ENCODE measurements around the gene CDCP2.

CDCP2 gene

DNA sequence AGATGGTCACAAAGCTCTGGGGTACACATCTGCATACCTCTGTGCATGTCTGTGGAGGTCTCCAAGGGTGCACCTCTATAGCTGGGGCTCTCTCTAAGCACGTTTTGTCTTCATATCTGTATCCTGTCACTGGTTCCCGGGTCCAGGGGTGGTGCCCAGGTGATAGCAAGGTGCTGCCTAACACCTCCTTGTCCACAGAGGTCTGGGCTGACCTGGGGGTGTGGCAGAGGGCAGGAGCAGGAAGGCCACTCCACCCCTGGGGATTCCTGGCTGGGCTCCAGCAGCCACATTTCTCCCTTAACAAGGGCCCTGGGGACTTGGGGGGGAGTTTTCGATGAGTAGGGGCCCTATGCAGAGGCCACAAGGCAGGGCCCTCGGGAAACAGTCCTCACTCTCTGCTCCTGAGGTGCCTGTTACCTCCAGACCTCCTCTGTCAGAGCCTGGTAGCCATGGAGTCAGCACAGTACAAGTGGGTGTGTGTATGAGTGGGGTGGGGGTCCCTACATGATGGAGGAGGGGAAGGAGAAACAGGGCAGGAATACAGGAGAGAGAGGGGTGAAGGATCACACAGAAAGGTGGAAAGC lies 7.0 kb upstream of the CDCP2 start:
- Mint-ChIP-seq H3K4me3 (no peak overlapping the region), H3K36me3 (ENCODE audit: low read depth) (no peaks in the 10 kb centered on the region), H3K27me3 (ENCODE audit: low read depth) (no peaks in the 10 kb centered on the region), H3K4me1 (ENCODE audit: low read depth) (no peaks in the 10 kb centered on the region), H3K9me3 (no peaks in the 10 kb centered on the region), H3K27ac (no peak overlapping the region)

DNA sequence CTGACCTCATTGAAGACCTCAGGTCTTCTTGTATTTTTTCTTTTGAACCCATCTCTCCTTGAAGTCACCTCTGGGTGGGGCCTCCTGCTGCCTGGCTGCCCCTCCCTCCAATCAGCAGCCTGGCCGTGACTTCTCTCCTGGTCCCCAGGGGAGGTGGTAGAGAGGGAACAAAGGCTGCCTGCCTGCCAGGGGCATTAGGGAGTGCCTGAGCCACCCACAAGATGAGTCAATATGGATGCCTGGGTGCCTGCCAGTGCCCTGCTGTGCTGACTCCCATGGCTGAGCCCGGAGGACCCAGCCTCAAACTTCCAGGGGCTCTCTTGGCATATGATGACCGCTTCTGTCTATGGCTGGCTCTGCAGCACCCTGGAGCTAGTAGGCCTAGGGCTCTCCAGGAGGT lies 5.3 kb upstream of the CDCP2 start:
- H3K4me3 Mint-ChIP-seq = no peak overlapping the region
- H3K27ac Mint-ChIP-seq = no peak overlapping the region
- no peaks in the 10 kb centered on the region for H3K4me1 Mint-ChIP-seq (ENCODE audit: low read depth)
- no peaks in the 10 kb centered on the region for H3K36me3 Mint-ChIP-seq (ENCODE audit: low read depth)
- no peaks in the 10 kb centered on the region for H3K27me3 Mint-ChIP-seq (ENCODE audit: low read depth)
- no peaks in the 10 kb centered on the region for H3K9me3 Mint-ChIP-seq

DNA sequence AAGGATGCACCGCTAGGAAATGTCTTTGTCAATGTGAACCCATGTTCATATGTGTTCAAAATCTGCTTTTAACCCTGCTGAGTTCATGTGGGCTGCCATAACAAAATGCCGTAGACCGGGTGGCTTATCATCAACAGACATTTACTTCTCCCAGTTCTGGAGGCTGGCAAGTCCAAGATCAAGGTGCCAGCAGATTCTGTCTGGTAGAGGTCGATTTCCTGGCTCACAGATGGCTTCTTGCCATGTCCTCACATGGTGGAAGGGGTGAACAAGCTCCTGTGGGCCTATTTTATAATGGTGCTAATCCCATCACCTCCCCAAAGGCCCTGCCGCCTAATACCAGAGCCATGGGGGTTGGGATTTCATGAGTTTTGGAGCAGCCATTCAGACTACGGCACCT lies 4.6 kb upstream of the CDCP2 start:
- no peak overlapping the region for H3K4me3 Mint-ChIP-seq
- H3K27me3 Mint-ChIP-seq (ENCODE audit: low read depth) = no peaks in the 10 kb centered on the region
- no peaks in the 10 kb centered on the region for H3K4me1 Mint-ChIP-seq (ENCODE audit: low read depth)
- no peak overlapping the region for H3K27ac Mint-ChIP-seq
- H3K9me3 Mint-ChIP-seq = no peaks in the 10 kb centered on the region
- no peaks in the 10 kb centered on the region for H3K36me3 Mint-ChIP-seq (ENCODE audit: low read depth)

DNA sequence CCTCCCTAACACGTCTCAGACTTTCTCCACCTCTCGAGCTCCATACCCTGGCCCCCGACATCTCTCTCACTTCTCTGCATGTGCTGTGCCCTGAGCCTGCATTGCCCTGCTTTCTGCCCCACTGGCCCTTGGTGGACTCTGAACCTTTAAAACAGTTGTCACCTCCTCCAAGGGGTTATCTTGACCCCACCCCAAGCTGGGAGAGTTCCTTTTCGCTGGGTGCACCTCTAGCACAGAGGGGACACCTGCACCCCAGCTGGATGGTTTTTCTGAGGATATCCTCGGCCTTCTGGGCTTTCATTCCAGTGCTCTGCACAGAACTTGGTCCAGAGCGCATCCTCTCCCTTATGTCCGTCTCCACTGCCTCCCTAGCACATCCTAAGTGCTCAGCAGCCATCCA lies 4.2 kb upstream of the CDCP2 start:
- Mint-ChIP-seq H3K9me3 (no peaks in the 10 kb centered on the region), H3K27me3 (ENCODE audit: low read depth) (no peaks in the 10 kb centered on the region), H3K4me3 (no peak overlapping the region)

DNA sequence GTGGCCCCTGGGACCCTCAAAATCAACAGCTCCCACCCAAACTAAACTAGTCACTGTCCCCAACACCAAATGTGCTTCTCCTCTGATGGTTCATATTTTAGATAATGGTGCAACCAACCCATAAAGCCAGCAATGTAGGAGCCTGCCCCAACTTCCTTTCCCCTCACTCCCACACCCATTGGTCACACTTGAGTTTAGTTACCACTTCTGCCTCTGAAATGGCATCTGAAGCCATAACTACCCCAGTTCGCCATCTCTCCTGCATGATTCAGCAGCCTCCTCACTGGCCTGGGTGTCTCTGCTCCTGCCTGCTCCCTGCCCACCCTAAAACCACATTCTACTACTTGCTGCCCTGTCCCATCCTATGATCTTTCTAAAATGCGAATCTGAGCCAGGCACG lies 3.4 kb upstream of the CDCP2 start:
- Mint-ChIP-seq H3K36me3 (ENCODE audit: low read depth) (no peaks in the 10 kb centered on the region), H3K9me3 (no peaks in the 10 kb centered on the region), H3K27ac (no peak overlapping the region), H3K27me3 (ENCODE audit: low read depth) (no peaks in the 10 kb centered on the region), H3K4me1 (ENCODE audit: low read depth) (no peaks in the 10 kb centered on the region), H3K4me3 (no peak overlapping the region)

More for the DNA sequence above, 4.2 kb upstream of the CDCP2 start:
- no peaks in the 10 kb centered on the region for H3K4me1 Mint-ChIP-seq (ENCODE audit: low read depth)
- H3K36me3 Mint-ChIP-seq (ENCODE audit: low read depth) = no peaks in the 10 kb centered on the region
- no peak overlapping the region for H3K27ac Mint-ChIP-seq

DNA sequence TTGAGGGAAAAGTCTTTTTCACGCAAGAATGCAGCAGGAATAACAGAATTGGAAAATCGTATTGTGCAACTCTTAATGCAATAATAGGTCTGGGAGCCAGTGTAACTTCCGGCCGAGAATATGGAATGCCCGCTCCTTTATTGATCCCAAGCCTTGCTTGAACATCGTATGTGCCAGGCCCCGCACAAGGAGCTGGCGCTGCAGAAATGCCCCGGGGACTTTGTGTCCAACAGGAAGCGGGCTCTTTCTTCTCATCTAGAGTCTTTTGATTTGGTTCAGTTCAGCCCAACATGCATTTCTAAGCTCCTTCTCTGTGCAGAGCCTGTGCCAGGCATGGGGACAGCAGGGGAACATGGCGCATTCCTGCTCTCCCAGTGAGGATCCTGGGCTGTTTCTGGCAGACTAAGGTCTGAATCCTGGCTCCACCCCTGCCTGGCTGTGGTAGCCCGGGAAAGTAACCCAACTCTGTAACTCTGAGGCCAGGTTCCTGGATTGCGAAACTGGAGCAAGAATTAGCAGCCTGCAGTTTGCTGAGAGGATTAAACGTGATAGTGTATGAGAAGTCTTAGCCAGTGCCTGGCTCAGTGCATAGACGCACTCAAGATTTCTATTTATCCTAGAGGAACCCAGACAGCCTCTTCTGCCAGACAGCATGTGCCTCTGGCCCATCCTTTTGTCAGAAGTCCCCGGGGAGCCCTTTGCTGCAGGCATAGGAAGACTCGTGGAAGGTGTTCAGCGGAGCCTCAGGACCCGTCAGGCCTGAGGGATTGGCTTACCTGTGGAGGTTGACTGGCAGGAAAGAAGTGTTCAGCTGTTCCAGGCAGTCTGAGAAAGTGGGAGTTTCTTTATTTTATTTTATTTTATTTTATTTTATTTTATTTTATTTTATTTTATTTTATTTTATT lies 987 bp upstream of the CDCP2 start:
- Mint-ChIP-seq H3K4me1 (ENCODE audit: low read depth) (no peaks in the 10 kb centered on the region), H3K27ac (no peak overlapping the region), H3K9me3 (no peaks in the 10 kb centered on the region), H3K4me3 (no peak overlapping the region), H3K36me3 (ENCODE audit: low read depth) (no peaks in the 10 kb centered on the region), H3K27me3 (ENCODE audit: low read depth) (no peaks in the 10 kb centered on the region)

DNA sequence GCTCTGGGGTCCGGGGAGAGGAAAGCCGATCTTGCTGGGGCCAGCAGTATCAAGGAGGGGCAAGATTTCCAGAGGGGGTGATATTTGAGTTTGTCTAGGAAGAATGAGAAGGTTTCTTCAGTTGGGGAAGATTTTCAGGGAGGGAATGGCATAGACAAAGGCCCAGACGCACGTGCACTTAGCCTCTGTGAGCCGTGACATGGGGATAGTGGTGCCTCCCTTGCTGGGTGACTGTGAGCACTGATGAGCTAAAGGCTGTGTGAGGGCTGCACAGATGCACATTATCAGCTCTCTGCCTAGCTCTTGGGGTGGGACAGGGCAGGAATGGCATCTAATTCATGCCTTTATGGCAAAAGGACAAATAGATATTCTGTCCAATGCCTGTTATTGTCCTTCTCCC lies 1.8 kb downstream of the CDCP2 start:
- Mint-ChIP-seq H3K4me3 (no peak overlapping the region), H3K9me3 (no peaks in the 10 kb centered on the region), H3K36me3 (ENCODE audit: low read depth) (no peaks in the 10 kb centered on the region), H3K27me3 (ENCODE audit: low read depth) (peaks cover 3% of the 10 kb centered on the region), H3K27ac (no peak overlapping the region), H3K4me1 (ENCODE audit: low read depth) (no peaks in the 10 kb centered on the region)

DNA sequence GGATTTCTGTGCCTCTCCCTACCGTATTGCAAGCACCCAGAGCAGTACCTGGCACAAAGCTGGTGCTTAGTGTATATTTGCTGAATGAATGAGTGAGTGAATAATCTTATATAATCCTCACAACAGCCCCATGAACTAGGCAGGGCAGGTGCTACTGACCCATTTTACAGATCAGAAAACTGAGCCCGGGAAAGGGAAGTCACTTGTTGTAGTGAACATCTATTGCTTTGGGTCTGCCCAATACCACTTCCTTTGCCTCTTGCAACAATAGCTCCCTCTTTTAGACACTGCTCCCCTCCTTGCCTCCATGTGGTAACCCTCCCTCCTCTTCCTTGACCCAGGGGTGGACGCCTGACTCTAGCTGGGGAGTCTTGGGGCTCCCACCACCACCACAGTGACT lies 3.1 kb downstream of the CDCP2 start:
- no peaks in the 10 kb centered on the region for H3K36me3 Mint-ChIP-seq (ENCODE audit: low read depth)
- H3K4me1 Mint-ChIP-seq (ENCODE audit: low read depth) = no peaks in the 10 kb centered on the region
- no peaks in the 10 kb centered on the region for H3K9me3 Mint-ChIP-seq
- H3K4me3 Mint-ChIP-seq = no peak overlapping the region
- H3K27ac Mint-ChIP-seq = no peak overlapping the region
- peaks cover 3% of the 10 kb centered on the region for H3K27me3 Mint-ChIP-seq (ENCODE audit: low read depth)

DNA sequence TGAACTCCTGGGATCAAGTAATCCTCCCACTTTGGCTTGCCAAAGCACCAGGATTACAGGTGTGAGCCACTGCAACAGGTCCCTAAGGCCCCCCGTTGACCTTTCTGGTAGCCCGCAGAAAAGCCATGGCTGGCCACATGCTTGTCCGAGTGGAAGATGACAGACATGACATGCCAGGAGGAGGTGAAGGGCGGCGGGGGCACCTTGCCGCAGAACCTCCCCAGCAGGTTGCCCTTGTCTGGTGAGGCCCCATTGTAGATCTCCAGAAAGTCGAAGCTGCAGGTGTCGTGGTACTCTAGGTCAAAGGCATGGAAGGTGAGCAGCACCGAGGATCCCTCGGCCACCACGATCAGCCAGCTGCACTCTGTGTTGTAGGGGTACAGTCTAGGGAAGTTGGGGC lies 8.4 kb downstream of the CDCP2 start:
- H3K4me3 Mint-ChIP-seq = no peak overlapping the region
- no peaks in the 10 kb centered on the region for H3K4me1 Mint-ChIP-seq (ENCODE audit: low read depth)
- H3K27ac Mint-ChIP-seq = no peak overlapping the region
- no peaks in the 10 kb centered on the region for H3K9me3 Mint-ChIP-seq
- no peaks in the 10 kb centered on the region for H3K36me3 Mint-ChIP-seq (ENCODE audit: low read depth)
- peaks cover 3% of the 10 kb centered on the region for H3K27me3 Mint-ChIP-seq (ENCODE audit: low read depth)

DNA sequence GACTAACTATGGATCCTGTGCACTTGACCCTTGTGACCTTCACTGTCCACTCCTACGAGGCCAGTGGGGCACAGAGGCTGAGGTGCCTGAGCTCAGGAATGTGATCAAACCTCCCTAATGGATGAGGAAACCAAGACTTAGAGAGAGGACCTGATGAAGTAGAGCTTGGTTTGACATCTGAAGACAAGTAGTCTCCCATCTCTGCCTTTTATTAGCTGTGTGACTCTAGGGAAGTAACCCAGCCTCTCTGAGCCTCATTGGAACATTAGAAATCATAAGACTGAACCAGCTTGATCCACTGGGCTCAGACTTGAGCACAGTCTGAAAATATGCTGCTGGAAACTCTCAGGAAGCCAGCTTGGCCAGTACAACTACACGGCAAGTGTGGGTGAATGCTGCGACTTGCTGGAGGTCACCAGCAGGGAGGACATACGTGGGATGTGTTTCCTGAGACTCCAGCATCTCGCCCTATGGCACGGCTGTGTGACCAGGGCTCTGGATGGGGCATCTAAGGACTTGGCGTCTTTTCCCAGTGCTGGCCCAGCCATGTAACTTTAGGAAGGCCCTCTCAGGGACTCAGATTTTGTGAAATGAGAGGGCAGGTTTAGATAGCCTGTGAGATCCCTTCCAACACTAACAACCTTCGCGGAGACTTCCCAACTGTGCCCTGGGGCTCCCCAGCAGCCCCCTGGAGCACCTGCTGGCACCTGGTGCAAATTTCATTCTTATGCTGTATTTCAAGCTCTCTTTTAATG lies 10.5 kb downstream of the CDCP2 start:
- Mint-ChIP-seq H3K4me3 (no peak overlapping the region), H3K27ac (no peak overlapping the region), H3K4me1 (ENCODE audit: low read depth) (no peaks in the 10 kb centered on the region), H3K27me3 (ENCODE audit: low read depth) (no peaks in the 10 kb centered on the region), H3K9me3 (no peaks in the 10 kb centered on the region), H3K36me3 (ENCODE audit: low read depth) (no peaks in the 10 kb centered on the region)

DNA sequence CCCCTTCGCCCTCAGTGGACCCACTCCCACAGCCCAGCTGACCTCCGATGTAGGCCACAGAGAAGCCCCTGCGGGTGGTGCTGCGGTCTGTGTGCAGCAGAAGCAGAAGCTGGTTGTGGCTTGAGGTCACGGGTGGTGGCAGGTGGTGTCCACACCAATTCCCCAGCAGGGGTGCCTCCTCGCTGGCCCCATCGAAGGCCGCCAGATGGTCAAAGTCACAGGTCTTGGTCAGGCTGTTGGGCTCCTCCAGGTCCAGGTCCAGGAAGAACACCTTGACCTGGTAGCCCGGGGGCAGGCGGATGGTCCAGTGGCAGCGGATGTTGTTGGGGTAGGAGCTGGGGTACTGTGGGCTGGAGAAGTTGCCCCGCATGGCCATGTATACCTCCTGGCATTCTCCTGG lies 13.1 kb downstream of the CDCP2 start:
- Mint-ChIP-seq H3K4me1 (ENCODE audit: low read depth) (no peaks in the 10 kb centered on the region), H3K4me3 (no peak overlapping the region)

DNA sequence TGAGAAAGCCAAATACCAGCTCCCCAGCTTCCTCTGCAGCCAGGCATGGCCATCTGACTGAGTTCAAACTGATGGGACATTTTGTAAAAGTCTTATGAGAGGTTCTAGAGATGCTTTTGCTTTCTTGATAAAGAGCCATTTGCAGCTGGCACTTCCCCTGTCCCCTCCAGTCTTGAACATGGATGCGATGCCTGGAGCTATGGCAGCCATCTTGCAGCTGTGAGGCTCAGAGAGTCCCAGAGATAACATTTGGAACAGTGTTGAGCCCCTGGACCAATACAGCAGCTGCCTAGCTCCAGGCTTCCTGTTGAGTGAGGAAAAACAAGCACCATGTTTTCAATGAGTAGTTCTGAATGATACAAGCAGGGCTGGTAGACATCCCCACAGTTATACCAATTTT lies 13.8 kb downstream of the CDCP2 start:
- Mint-ChIP-seq H3K27ac (no peak overlapping the region), H3K36me3 (ENCODE audit: low read depth) (no peaks in the 10 kb centered on the region), H3K4me3 (no peak overlapping the region), H3K4me1 (ENCODE audit: low read depth) (no peaks in the 10 kb centered on the region), H3K27me3 (ENCODE audit: low read depth) (no peaks in the 10 kb centered on the region), H3K9me3 (no peaks in the 10 kb centered on the region)

More for the DNA sequence above, 13.1 kb downstream of the CDCP2 start:
- Mint-ChIP-seq H3K27me3 (ENCODE audit: low read depth) (no peaks in the 10 kb centered on the region), H3K27ac (no peak overlapping the region), H3K9me3 (no peaks in the 10 kb centered on the region), H3K36me3 (ENCODE audit: low read depth) (no peaks in the 10 kb centered on the region)

DNA sequence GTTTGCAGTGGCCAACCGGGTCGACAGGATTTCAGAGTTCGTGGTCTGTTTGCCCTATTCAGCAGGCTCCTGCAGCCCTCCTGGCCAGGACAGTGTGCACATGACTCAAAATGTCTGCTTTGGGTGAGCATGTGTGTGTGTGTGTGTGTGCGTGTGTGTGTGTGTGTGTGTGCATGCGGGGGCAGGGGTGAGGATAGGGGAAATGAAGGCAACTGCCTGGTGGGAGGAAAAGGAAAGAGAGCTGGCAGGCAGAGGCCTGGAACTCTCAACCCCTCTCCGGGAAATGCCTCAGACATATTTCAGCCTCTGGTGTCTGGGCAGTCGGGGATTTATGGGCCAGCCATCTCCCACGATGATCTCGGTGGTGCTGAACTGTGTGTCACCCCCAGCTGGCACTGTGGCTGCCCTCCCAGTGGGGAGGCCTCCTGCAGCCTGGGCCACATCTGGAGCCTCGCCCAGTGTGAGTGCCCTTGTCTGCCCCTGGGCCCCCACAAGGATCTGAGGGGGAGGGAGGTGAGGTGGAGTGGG lies 15.2 kb downstream of the CDCP2 start:
- Mint-ChIP-seq H3K4me1 (ENCODE audit: low read depth) (no peaks in the 10 kb centered on the region), H3K4me3 (no peak overlapping the region), H3K27me3 (ENCODE audit: low read depth) (no peaks in the 10 kb centered on the region), H3K9me3 (no peaks in the 10 kb centered on the region), H3K27ac (no peak overlapping the region), H3K36me3 (ENCODE audit: low read depth) (no peaks in the 10 kb centered on the region)

DNA sequence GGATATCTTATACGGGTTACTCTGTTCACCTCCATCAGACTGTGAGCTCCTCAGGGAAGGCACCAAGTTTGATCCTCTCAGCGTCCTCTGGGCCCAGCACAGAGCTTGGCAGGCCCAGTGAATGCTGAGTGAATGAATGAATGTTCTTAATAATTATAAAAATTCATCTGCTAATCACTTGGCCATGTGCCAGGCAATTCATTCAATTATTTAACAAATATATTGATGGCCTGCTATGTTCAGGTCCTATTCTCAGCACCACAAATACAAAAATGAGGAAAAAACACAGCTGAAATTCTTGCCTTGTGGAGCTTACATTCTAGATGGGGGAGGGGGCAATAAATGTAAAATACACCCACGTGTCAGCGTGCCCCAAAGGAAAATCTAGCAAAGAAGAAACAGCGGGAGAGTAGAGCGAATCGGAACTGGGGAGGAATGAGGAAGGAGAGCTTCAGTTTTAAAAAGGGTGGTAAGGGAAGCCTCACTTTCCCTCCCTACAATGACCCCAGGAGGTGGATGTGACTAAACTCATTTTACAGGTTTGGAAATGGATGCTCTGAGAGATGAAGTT lies 15.8 kb downstream of the CDCP2 start:
- Mint-ChIP-seq H3K4me1 (ENCODE audit: low read depth) (no peaks in the 10 kb centered on the region), H3K4me3 (no peak overlapping the region), H3K27me3 (ENCODE audit: low read depth) (no peaks in the 10 kb centered on the region), H3K36me3 (ENCODE audit: low read depth) (no peaks in the 10 kb centered on the region), H3K9me3 (no peaks in the 10 kb centered on the region), H3K27ac (no peak overlapping the region)

All from T-helper 1 cell treated with Interleukin-12 subunit alpha and Interleukin-12 subunit beta and Interleukin-4 antibody, amounts not matched to agents 30 μg/mL and 1 μg/mL, for 36 hours (primary cell).